ENCODE results near the gene PNPLA2.

PNPLA2 gene

DNA sequence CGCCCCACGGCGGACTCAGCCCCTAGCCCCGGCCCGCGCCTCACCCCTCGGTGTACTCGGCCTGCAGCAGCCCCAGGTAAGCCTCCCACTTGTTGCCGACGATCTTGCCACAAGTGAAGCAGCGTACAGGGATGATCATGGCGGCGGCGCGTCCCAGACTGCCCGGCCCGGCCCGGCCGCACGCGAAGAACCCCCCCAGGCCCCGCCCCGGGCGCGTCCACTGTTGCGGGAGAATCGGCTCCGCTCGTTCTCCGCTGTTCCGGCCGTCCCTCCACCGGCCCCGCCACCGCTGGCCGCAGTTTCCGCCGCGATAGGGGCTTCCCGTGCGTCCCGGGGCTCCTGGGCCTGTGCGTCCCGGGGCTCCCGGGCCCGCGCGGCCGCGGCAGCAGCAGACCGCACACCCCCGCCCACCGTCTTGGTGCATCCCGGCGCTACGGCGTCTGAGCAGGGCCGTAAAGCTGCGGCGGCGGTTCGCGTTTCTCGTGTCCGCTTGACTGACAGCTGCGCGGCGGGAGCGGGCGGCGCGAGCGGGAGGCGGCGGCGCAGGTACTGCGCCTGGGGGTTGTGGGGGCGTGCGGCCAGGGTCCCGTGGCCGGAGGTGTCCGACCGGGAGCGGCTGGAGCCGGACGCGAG, 23.8 kb downstream of the PNPLA2 start, which contains the start of the genes POLR2L and TSPAN4:
POLR2L (minus strand) TSS at position 160 of the 633 bp plus-strand sequence; CDS start at position 139, 21 bp downstream.
TSPAN4 (plus strand) TSS at position 483 of the 633 bp plus-strand sequence. CDS start 7,453 bp downstream, outside the sequence.
- in situ Hi-C loops (cut with HindIII; ENCODE audit: low sequenced_read_pairs), result no loop called here

DNA sequence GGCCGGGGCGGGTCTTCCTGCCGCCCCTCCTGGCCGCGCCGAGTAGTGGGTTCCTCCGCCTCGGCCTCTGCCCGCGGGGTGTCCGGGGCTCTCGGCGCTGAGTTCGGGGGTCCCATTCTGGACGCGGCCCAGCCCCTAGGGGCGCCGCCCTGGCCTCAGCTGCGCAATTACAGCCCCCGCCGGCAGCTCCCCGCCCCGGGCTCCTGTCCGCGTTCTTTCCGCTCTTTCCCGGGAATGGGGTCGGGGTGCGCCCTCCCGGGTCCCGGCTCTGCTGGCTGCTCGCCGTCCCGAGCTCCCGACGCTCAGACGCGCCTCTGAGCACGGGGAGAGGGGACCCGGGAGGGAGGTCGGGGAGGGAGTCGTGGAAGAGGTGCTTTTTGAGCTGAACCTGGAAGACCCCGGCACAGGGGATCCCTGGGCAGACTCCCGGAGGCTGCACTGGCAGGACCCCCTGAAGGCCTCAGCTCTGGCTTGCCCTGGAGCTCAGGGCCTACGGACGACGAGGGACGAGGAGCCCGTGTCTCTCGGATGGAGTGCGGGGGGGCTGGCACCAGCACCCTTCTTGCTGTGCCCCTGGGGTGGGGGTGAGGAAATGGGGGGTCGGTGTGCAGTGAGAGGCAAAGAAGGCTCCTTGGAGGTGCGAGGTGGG, 24.5 kb downstream of the PNPLA2 start:
- in situ Hi-C loops (cut with HindIII; ENCODE audit: low sequenced_read_pairs), result no loop called here

DNA sequence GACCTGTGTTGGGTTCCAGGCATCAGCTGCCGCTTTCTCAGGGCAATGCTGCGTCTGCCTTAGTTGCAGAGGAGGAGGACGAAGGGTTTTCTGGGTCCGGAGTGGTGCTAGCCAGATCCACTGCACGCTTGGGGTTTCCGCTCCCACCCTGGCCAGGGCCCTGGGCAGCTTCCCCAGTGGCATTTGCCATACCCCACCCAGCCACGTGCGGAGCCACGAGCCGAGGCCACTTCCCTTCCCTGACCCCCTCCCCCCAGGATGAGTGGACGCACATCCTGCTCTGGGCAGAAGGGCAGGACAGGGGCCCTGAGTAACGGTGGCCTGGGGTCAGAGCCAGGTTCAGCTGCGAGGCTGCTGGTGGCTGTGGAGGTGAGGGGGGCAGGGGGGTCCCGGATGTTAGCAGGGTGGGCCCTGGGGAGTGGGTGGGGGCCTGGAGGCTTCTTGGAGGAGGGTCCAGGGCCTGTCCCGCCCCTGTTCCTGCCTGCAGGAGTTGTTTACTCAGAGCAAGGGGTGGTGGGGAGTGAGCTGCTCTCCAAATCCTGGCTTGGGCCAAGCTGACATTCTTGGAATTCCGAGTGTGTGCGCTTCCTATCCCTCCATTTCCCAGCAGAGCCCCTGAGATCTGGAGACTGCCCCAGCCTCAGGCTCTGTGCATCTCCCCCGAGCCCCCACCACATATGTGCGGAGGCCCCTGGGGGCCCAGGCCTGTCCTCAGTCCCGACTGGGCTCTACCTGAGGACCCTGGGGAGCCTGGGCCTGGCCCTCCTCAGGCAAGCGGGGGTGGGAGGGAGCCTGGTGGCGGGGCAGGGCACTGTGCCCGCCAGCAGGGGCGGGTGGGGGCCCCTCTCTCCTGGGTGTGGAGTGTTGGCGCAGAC, 25.3 kb downstream of the PNPLA2 start:
- in situ Hi-C loops (cut with HindIII; ENCODE audit: low sequenced_read_pairs), result no loop called here

DNA sequence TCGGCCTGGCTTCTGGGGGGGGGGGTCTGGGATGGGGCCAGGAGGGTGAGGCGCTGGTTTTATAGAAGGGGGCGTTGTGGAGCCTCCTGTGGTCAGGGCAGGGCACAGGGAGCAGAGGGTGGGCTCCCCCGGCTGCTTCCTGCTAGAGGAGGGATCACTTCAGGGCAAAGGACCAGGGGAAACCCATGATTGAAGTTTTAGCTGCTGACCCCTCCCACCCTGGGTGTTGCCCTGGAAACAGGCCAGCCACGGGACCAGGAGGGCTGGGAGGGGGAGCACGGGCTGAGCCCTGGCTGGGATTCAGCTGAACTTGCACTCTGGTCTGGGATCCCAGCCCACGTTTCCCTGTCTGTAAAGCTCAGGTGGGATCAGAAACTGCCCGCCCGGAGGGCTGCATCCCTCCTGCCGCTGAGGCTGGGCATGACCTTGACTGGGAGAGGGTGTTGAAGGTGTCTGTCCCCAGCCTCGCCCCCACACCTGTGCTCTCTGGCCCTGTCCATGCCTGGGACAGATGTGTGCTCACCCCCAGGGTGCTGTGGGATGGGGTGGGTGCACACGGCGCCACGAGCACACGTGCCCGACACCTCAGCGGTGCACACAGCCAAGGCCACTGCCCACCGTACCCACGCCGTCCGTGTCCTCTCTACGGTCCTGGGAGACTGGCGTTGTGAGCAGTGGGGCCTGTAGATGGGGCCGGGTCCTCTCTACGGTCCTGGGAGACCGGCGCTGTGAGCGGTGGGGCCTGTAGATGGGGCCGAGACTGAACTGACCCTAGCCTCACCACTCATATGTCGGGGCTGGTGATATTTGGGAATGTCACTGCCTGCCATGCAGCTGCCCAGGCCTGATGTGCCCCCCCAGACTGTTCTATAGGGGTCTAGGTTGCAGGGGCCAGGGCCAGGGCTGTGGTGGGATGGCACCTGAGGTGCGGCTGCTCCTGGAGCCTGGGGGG, 26.3 kb downstream of the PNPLA2 start:
- in situ Hi-C loops (cut with HindIII; ENCODE audit: low sequenced_read_pairs), result no loop called here

DNA sequence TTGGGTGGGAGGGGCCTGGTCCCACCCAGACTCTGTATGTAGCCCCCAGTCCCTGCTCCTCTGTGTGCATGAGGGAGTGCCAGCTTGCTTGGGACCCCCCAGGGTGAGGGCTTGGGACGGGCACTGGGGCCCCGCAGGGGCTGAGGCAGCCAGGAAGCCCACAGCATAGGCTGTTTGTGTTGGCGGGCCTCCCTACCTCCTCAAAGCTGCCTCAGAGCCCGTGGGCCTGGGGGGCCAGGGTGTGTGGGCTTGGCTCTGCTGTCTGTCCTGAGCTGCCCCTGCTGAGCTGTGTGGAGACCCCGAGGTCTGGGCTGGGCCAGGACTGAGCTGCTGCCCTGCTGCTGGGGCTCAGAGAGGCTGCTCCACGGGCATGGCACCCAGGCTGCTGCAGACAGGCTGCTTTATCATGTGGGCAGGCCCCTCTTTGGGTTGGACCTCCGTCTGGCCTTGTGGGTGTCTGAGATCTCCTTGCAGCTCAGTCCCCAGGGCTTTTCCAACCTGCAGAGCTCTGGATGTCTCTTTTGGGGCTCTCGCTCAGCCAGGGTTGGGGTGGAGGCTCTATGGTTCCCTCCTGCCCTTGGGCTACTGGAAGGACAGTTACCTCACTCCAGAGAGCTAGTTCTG, 27.3 kb downstream of the PNPLA2 start:
- in situ Hi-C loops (cut with HindIII; ENCODE audit: low sequenced_read_pairs), result no loop called here

DNA sequence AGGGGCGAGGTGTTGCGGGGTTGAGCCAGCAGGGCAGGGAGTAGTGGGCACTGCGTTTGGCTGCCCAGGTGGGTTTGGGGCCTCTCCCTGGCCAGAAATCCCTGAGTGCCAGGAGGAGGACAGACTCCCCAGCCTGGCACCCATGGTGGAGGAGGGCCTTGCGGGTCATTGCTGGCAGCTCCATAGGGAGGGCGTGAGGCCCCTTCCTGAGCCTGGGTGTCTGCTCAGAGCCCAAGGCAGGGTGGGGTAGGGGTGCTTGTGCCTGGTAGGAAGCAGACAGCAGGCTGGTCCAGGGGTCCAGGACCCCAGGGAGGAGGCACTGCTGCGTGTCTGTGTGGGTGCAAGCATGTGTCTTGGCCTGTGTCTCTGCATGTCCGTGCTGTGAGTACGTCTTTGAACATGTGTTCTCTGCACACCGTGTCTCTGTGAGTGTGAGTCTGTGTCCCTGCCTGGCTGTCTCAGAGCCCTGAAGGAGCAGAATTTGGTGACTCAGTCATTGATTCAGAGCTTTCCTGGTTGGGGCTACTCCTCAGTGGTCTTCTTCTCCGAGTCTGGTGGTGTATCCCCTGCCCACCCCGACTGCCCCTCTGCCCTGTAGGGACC, 27.9 kb downstream of the PNPLA2 start:
- in situ Hi-C loops (cut with HindIII; ENCODE audit: low sequenced_read_pairs), result no loop called here

DNA sequence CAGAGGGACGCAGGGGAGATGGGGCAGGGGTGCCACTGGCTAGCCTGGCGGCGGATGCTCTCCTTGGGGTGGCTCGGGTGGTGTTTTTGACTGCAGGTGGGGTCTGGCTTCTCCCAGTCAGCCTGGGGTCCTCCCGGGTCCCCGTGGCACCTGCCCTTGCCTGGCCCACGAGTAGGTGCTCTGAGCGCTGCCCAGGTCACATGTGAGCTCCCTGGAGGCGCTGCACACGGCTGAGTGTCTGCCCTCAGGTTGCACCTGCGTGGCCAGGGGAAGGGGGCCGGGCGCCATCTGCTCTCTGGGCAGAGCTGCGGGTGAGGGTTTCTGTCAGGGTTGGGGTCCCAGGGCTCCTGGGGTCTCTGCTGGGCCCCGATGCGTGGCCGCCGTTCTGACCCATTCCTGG, 29.2 kb downstream of the PNPLA2 start:
- in situ Hi-C loops (cut with HindIII; ENCODE audit: low sequenced_read_pairs), result no loop called here

DNA sequence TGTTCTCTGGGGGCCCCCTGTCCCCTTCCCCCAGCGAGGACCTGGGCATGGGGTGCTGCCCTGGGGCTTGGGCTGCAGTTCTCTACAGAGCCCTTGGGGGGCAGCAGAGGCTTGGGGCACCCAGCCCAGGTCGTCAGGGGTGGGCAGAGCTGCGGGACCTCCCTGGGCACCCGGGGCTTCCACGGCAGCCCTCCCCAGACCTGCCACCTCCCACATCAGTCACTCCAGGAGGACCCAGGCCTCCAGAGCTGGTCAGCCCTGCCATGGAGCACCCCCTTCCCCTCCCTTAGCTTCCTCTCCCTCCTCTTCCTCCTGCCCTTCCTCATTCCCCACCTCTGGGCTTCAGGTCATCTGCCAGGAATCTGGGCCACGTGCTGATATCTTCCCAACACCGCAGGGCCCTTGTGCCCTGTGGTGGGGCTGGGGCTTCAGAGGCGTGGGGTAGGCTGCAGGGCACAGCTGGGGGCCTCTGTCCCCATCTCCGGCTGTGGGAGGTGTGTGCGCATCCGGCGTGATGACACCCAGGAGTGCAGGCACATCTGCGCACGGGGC, 29.7 kb downstream of the PNPLA2 start:
- in situ Hi-C loops (cut with HindIII; ENCODE audit: low sequenced_read_pairs), result no loop called here

DNA sequence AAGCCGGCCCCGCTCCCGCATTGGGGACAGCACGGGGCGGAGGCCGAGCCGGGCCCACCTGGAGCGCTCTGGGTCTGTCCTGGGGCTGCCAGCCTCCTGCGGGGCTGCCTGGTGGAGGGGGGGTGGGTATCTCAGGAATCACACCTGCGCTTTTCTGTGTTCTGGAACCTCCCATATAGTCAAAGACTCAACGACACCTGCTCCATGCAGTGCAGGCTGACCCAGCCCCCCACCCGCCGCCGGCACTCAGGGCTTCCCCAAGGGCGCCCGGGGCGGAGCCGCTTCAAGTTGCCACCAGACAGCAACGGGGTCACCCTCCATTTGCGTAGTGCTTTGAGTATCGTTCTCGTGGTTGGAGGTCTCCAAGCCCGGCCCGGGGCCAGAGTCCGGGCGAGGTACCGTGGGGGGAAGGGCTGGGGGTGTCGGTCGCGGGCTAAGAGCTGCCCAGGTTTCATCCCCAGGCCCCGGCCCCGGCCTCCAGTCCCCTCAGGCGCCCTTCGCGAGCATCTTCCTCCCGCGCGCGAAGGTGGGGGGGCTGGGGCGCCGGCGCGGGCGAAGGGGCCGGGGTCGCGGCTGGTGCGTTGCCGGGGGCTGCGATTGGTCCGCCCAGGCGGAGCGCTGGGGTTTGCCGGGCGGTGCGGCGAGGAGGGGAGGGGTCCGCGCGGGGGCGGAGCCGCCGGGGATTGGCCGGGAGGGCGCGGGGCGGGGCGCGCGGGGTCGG, 30.6 kb downstream of the PNPLA2 start:
- in situ Hi-C loops (cut with HindIII; ENCODE audit: low sequenced_read_pairs), result no loop called here

DNA sequence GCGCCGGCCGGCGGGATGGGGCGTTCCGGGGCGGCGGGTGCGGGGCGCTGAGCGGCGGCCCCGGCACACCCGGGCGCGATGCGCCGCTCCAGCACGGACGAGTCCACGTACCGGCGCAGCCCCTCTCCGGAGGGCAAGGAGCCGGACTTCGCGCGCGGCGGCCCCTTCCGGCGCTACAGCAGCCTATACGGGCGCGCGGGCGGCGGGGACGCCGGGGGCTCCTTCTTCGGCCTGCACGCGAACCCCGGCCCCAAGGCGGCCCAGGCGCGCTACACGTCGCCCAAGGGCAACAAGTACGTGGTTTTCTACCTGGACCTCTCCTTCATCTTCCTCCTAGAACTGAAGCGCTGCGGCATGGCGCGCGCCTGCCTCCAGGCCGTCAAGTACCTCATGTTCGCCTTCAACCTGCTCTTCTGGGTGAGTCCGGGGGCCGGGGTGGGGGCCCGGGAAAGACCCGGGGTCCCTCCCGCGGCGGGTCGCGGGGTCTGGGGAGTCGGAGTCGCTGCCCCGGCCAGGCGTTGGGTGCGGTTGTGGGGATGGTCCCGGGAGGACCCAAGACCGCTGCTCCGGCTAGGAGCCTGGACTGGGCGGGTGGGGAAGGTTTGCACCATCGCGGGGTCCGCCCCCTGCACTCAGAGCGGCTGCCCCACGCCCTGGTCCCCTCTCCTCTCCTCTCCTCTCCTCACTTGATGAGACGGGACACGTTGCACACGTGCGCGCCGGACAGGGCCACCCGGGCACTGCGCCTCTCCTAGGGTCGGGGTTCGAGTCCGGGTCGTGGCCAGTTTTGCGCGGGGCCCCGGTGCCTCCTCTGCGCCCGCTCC, 31.4 kb downstream of the PNPLA2 start:
- in situ Hi-C loops (cut with HindIII; ENCODE audit: low sequenced_read_pairs), result no loop called here

DNA sequence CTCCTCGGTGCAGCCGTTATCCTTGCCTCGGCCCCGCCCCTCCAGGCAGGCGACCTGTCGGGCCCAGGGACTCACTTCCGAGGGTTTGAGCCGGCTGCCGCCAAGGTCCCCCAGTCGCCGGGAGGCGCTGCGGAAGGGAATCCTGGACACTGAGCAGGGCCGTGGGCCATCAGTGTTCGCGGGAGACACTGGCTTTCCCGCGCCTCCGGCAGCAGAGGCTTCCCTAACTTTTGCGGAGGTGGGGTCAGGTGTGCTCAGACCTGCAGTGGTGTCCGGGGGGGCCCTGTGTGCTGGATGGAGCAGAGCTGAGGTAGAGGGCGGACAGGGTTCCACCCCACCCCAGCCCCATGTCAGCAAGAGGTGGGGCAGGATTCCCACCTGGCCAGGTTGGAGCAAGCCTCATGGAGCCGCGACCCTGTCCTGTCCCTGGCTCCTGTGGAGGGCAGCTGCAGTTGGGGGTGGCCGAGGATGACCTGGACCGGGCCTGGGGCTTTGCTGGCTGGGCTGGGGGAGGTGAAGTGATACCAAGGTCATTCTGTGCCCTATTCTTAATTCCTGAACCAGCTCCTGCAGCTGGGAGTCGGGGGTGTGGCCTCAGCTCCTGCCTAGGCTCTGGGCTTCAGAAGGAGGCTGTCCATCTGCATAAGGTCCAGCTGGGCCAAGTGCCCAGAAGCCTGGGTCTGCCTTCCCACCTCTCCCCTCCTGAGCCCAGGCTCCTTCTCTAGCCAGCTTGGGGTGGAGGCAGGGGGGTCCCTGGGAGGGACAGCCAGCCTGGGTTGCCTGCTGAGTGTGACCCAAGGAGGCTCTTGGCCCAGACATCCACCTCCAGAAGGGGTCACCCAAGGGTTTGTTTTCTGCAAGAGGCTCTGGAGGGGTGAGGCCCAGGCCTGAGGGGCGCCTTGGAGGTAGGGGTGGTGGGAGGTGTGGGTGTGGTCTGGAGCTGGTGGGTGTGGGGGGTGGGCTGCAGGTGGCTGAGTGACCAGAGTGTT, 32.4 kb downstream of the PNPLA2 start:
- in situ Hi-C loops (cut with HindIII; ENCODE audit: low sequenced_read_pairs), result no loop called here

DNA sequence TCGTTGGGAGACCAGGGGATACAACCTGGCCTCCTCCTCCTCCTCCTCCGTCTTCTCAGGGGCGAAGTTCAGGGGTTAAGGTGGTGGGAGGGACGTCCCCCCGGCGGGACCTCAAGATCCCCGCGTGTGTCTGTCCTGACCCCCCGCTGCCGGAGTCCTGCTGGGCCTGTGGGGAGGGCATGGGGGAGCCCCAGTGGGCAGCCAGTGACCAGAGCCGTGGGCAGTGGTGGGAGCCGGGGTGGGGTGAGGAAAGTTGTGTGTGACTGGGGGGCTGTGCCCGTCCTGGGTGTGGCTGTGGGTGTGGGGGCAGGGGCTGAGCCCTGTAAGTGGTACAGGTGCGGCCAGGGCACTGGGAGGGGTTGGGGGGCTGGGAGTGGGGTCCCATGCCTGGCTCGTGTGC, 34.0 kb downstream of the PNPLA2 start:
- in situ Hi-C loops (cut with HindIII; ENCODE audit: low sequenced_read_pairs), result no loop called here

DNA sequence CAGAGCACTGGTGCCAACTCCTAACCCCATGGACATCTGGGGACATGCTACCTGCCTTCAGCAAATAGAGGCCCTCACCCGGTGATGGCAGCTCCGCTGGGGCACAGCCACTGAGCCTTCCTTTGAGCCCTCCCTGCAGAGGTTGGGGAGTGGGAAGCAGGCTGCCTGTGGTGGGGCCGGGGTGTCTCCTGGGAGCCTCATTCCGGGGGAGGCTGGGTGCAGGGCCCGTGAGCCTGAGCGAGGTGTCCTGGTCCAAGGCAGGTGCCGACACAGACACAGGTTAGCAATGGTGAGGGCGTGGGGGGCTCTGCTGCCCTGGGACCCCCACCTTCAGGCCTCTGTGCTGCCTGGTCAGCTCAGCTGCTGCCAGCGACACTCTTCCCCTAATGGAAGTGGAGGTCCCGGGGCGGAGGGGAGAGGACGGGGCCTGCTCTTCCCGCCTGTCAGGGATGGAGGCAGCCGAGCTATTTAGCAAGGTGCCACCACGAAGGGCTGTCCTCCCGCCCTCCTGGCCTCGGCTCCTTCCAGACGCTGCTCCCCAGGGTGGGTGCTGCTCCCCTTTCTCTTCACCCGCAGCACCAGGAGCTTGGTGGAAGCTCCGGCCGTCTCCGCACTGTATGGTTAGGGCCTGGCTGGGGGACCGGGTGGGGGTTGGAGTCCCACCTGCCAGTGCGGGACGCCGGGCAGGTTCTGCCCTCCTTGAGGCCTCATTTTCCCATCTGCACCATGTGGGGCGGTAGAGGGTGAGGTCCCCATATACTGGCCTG, 35.2 kb downstream of the PNPLA2 start:
- in situ Hi-C loops (cut with HindIII; ENCODE audit: low sequenced_read_pairs), result no loop called here

DNA sequence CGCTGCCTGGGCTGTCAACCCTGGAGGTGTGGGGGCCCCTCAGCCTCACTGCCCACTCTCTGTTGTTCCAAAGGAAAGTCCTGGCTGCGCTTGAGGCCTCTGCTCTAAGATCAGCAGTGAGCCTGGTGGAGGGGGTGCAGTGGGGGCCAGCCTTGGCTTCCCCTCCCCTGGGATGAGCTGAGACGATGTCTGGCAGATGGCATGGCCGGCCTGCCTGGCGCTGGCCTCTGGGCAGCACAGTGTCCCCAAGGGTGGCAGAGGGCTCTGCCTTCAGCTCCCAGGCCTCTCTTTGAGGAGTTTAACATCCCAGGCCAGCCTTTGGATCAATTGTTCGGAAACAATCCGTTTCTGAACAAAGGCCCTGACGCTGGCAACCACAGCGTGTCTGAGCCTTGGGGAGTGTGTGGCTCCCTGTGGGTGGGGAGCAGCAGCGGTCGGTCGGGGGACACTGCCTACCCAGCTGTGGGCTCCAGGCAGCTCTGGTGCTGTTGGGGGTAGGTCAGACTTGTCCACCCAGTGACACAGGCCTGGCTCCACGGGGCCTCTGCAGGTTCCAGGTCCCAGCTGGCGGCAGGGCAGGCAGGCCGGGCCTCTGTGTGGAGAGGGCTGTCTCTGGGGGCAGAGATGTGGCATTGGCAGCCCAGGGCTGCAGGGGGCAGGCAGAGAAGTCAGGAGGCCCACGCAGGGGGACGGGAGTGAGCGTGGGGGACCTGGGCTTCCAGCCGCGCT, 36.1 kb downstream of the PNPLA2 start:
- in situ Hi-C loops (cut with HindIII; ENCODE audit: low sequenced_read_pairs), result no loop called here

DNA sequence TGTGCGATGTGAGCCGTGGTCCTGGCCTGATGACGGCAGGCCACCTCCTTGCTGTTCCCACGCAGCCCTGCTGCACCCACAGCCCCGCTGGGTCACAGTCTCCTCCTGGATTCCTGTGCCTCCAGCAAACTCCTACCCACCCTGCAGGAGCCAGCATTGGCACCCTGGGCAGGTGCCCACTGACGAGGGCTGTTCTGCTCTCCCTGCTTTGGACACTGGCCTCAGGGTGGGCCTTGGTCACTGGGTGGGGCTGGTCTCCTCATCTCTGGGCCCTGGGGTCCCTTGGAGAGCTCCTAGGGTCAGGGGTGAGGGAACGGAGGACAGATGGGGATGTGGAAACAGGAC, 36.6 kb downstream of the PNPLA2 start:
- in situ Hi-C loops (cut with HindIII; ENCODE audit: low sequenced_read_pairs), result no loop called here

All from endothelial cell of hepatic sinusoid (primary cell).